ENCODE data around the gene SRGAP1. TPM values are rescaled to one million over a fixed set of nuclear protein-coding genes. Genes with fewer than 3 reads are reported as not detected.
"Not testable (repeated sequence)": the region's sequence is repeated elsewhere in the genome, so short reads cannot be mapped to it uniquely, and the experiment has no call there.

Gene SRGAP1
- total RNA-seq, 1 donor from 2014 or later, result 3.0 TPM

GRCh38 chr12:64066776-64067175 lies 222.3 kb downstream of the SRGAP1 start:
- H3K4me1 Mint-ChIP-seq, result peaks cover 5% of the 10 kb centered on the region
- Histone ChIP-seq H3K4me2 (no peak overlapping the region), H3K9me3 (ENCODE audit: low read depth) (no peaks in the 10 kb centered on the region), H3K27ac (no peak overlapping the region), H3K79me2 (ENCODE audit: low read depth) (no peaks in the 10 kb centered on the region), H3K36me3 (no peaks in the 10 kb centered on the region), H3K4me3 (no peak overlapping the region), H3K27me3 (no peaks in the 10 kb centered on the region), H3K4me1 (no peaks in the 10 kb centered on the region), H2AFZ (replicated peaks) (no peak overlapping the region), H3K9ac (no peak overlapping the region), H3F3A (ENCODE audit: low read depth) (no peaks in the 10 kb centered on the region), H4K20me1 (ENCODE audit: low read depth) (no peaks in the 10 kb centered on the region)
- TF ChIP-seq CTCF (IDR thresholded peaks at IDR 0.05) (no peak), EZH2phosphoT487 (IDR thresholded peaks at IDR 0.05) (no peak), EZH2 (IDR thresholded peaks at IDR 0.05) (no peak)
- no peak overlapping the region for H3K4me3 Mint-ChIP-seq
- H3K27ac Mint-ChIP-seq, result no peak overlapping the region
- H3K27me3 Mint-ChIP-seq (ENCODE audit: insufficient read depth, low read depth), result no peaks in the 10 kb centered on the region
- DNase-seq (ENCODE audit: low spot score), result no peak
- H3K36me3 Mint-ChIP-seq, result peaks cover 6% of the 10 kb centered on the region
- no peaks in the 10 kb centered on the region for H3K9me3 Mint-ChIP-seq

DNA sequence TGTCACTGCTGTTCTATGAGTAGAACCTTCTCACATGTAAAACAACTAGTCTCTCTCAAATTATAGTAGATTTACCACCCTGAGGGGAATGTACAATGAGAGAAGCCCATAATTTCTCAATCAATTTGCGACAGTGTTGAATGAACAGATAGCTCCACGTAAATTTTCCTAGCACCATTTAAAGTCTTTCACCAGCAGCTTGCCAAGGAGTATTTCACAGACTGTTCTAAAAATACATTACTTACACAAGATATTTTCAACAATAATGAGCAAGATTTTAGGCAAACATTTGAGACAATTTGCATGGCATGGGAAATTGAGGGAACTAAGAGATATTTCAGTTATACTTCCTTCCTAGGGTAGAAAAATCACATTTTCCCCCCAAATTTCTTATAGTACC lies 226.0 kb downstream of the SRGAP1 start:
- Mint-ChIP-seq H3K4me3 (no peak overlapping the region), H3K27ac (no peak overlapping the region), H3K9me3 (no peaks in the 10 kb centered on the region), H3K4me1 (no peaks in the 10 kb centered on the region), H3K36me3 (peaks cover 22% of the 10 kb centered on the region), H3K27me3 (ENCODE audit: insufficient read depth, low read depth) (no peaks in the 10 kb centered on the region)
- DNase-seq (ENCODE audit: low spot score), result no peak
- TF ChIP-seq EZH2 (IDR thresholded peaks at IDR 0.05), result no peak
- no peak for TF ChIP-seq EZH2phosphoT487 (IDR thresholded peaks at IDR 0.05)
- no peak for TF ChIP-seq CTCF (IDR thresholded peaks at IDR 0.05)
- Histone ChIP-seq H3K9ac (no peak overlapping the region), H3K4me3 (no peak overlapping the region), H3K4me1 (no peaks in the 10 kb centered on the region), H3K27me3 (no peaks in the 10 kb centered on the region), H3K9me3 (ENCODE audit: low read depth) (no peaks in the 10 kb centered on the region), H3K36me3 (no peaks in the 10 kb centered on the region), H3F3A (ENCODE audit: low read depth) (no peaks in the 10 kb centered on the region), H2AFZ (replicated peaks) (no peak overlapping the region), H4K20me1 (ENCODE audit: low read depth) (no peaks in the 10 kb centered on the region), H3K4me2 (no peak overlapping the region), H3K27ac (no peak overlapping the region), H3K79me2 (ENCODE audit: low read depth) (no peaks in the 10 kb centered on the region)

DNA sequence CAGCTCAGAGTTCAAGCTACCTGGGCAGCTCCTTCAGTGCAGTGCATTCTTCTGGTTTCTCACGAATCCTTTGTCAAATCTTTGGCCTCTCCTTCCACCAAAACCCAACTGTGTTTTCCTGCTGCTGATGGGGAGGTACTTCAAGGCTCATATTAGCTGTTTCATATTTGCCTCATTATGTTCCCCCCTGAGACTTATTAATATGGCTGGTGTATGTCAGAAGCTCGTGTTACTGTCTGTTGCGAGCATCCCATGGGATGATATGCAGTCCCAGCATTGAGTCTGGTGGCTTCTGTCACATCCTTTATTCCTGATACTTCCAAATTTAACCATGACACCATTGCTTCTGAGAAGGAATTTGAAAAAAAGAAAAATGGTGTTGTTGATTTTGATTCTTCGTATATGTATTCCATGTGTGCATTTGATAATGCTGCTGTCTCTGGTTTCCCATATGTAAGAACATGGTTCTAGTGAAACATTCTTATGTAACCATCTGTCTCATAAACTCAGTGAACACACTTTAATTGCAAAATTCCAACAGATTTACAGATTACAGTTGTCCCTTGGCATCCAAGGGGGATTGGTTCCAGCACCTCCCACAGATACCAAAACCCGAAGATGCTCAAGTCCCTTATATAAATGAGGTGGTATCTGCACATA lies 228.5 kb downstream of the SRGAP1 start:
- Histone ChIP-seq H2AFZ (replicated peaks) (no peak overlapping the region), H3K79me2 (ENCODE audit: low read depth) (no peaks in the 10 kb centered on the region), H3F3A (ENCODE audit: low read depth) (no peaks in the 10 kb centered on the region), H3K27ac (no peak overlapping the region), H4K20me1 (ENCODE audit: low read depth) (no peaks in the 10 kb centered on the region), H3K4me3 (no peak overlapping the region), H3K9me3 (ENCODE audit: low read depth) (no peaks in the 10 kb centered on the region), H3K4me2 (no peak overlapping the region), H3K4me1 (no peaks in the 10 kb centered on the region), H3K27me3 (no peaks in the 10 kb centered on the region), H3K36me3 (no peaks in the 10 kb centered on the region), H3K9ac (no peak overlapping the region)
- Mint-ChIP-seq H3K4me1 (no peaks in the 10 kb centered on the region), H3K4me3 (no peak overlapping the region), H3K27ac (no peak overlapping the region), H3K27me3 (ENCODE audit: insufficient read depth, low read depth) (no peaks in the 10 kb centered on the region), H3K36me3 (peaks cover 24% of the 10 kb centered on the region), H3K9me3 (no peaks in the 10 kb centered on the region)
- no peak for DNase-seq (ENCODE audit: low spot score)
- no peak for TF ChIP-seq EZH2phosphoT487 (IDR thresholded peaks at IDR 0.05)
- no peak for TF ChIP-seq EZH2 (IDR thresholded peaks at IDR 0.05)
- TF ChIP-seq CTCF (IDR thresholded peaks at IDR 0.05), result no peak

- H3K27me3 ChIP-seq; H2AFZ ChIP-seq (replicated peaks); H3K4me1 Mint-ChIP-seq; H4K20me1 ChIP-seq (ENCODE audit: low read depth); H3F3A ChIP-seq (ENCODE audit: low read depth); H3K9ac ChIP-seq; H3K79me2 ChIP-seq (ENCODE audit: low read depth); H3K27ac Mint-ChIP-seq; DNase-seq (ENCODE audit: low spot score); H3K4me3 Mint-ChIP-seq; H3K4me3 ChIP-seq; H3K27ac ChIP-seq; H3K9me3 ChIP-seq (ENCODE audit: low read depth); H3K27me3 Mint-ChIP-seq (ENCODE audit: insufficient read depth, low read depth); H3K36me3 ChIP-seq; H3K4me1 ChIP-seq; H3K4me2 ChIP-seq; H3K9me3 Mint-ChIP-seq: not testable (repeated sequence)
- H3K36me3 Mint-ChIP-seq, result peaks cover 33% of the 10 kb centered on the region
Measured at GRCh38 chr12:64076565-64076964, 232.1 kb downstream of the SRGAP1 start.
